Stomach (tissue), 9 donors: ENCODE measurements around the gene MVP. TPM values are rescaled to one million over a fixed set of nuclear protein-coding genes. Genes with fewer than 3 reads are reported as not detected.

ENCODE experiments used
- DNase-seq, 2 donors: peaks; one replicate each; pipeline versions ENCODE4 v3.0.0 to v3.0.0-alpha.2; 2013 to 2019
- H3K27ac ChIP-seq, 5 donors: fragments of 200-600 bp in 4 of 5; sonication (generic) in 4 of 5; one replicate each; pipeline ENCODE4 v1.5.1; 2013 to 2019; ENCODE audit warnings: mild to moderate bottlenecking in 1 of 5, moderate library complexity in 1 of 5
- H3K27me3 ChIP-seq, 3 donors: fragments of 200-600 bp; sonication (generic); one replicate each; pipeline ENCODE4 v1.5.1; 2017 to 2019; ENCODE audit warnings: mixed run types in 1 of 3
- H3K36me3 ChIP-seq, 4 donors: fragments of 200-600 bp; sonication (generic); 1 replicate in 3 of 4; 2 replicates in 1 of 4; pipeline ENCODE4 v1.5.1; 2016 to 2019
- H3K4me1 ChIP-seq, 4 donors: fragments of 200-600 bp; sonication (generic); one replicate each; pipeline ENCODE4 v1.5.1; 2016 to 2019
- H3K4me3 ChIP-seq, 4 donors: fragments of 200-600 bp; sonication (generic) in 3 of 4; one replicate each; pipeline ENCODE4 v1.5.1; 2016 to 2019; ENCODE audit warnings: mild to moderate bottlenecking in 1 of 4
- H3K9me3 ChIP-seq, 4 donors: fragments of 200-600 bp; sonication (generic); one replicate each; pipeline ENCODE4 v1.5.1; 2016 to 2019
- CTCF ChIP-seq, 7 experiments: fragments of 450-650 bp in 4 of 7; fragments of 200-600 bp in 3 of 7; sonication (generic) in 3 of 7; IDR thresholded peaks; one replicate each; pipeline ENCODE4 v1.5.1; 2016 to 2019; ENCODE audit warnings: antibody characterized with exemption in 7 of 7, control low read depth in 2 of 7, mild to moderate bottlenecking in 1 of 7
- EP300 ChIP-seq: sonication (generic); formaldehyde crosslinking; IDR thresholded peaks from one replicate; pipeline ENCODE4 v1.6.1; 2017; ENCODE audit warnings: antibody characterized with exemption
- POLR2A ChIP-seq, 4 donors: fragments of 450-650 bp; IDR thresholded peaks; one replicate each; pipeline ENCODE4 v1.6.1; 2016; ENCODE audit warnings: antibody characterized with exemption in 4 of 4, control low read depth in 2 of 4, mild to moderate bottlenecking in 1 of 4, moderate library complexity in 1 of 4
- POLR2AphosphoS5 ChIP-seq, 3 donors: sonication (generic); formaldehyde crosslinking; IDR thresholded peaks; one replicate each; pipeline ENCODE4 v1.6.1; 2016; ENCODE audit warnings: antibody characterized with exemption in 3 of 3
- WGBS, 5 donors: extraction: QIAGEN DNeasy Blood & Tissue Kit in 3 of 5; methylation state at CpG; one replicate each; pipeline versions ENCODE4 v1.1.5 to v1.1.7; 2013 to 2018; 5-methylcytosine and 5-hydroxymethylcytosine counted together
- intact Hi-C: fragments of 100-400 bp; cut with DNase I; formaldehyde crosslinking; loops from one replicate; pipeline ENCODE4 v1.15.1; 2023; ENCODE audit warnings: low total_unique reads
- polyA plus RNA-seq, 3 donors: library from polyadenylated mRNA; stranded (reverse); fragments of 200-250 nt; gene quantifications; one replicate each; pipeline ENCODE4 v1.2.3, GENCODE V29; 2013
- total RNA-seq, 5 donors: library from RNA; depleted of rRNA; stranded (reverse); fragments of >200 nt; gene quantifications; one replicate each; pipeline versions ENCODE4 v1.1.0 to v1.2.3, GENCODE V29; 2014 to 2016
- donor health status: healthy with polysubstance abuse.
- donor health status: Bipolar disorder and iron deficiency.
- donor health status: healthy.

MVP gene
- total and polyA plus RNA-seq, 8 donors: 92.2 to 453 (median 133) TPM

GRCh38 chr16:29802416-29802935, 17.8 kb upstream of the MVP start:
- H3K36me3 ChIP-seq: peaks cover 22 to 54% (median 34%) of the 10 kb centered on the region in 4 donors
- intact Hi-C loops: no loop called here
- WGBS, 5 donors: 92 to 97% (median 96%) methylated on average over 8 of the region's 8 CpGs
- no peaks in the 10 kb centered on the region for H3K9me3 ChIP-seq
- peaks cover 12 to 18% (median 17%) of the 10 kb centered on the region in 4 donors for H3K4me1 ChIP-seq
- TF ChIP-seq POLR2A (IDR thresholded peaks at IDR 0.05): no peak
- TF ChIP-seq CTCF (IDR thresholded peaks at IDR 0.05): no peak
- no peak for TF ChIP-seq EP300
- no peak for TF ChIP-seq POLR2AphosphoS5 (IDR thresholded peaks at IDR 0.05)
- peak overlapping the region in 1 of 5 donors; percentile 96 for H3K27ac ChIP-seq
- no peaks in the 10 kb centered on the region for H3K27me3 ChIP-seq
- no peak overlapping the region for H3K4me3 ChIP-seq
- no peak for DNase-seq

GRCh38 chr16:29804020-29804419, 16.2 kb upstream of the MVP start:
- Histone ChIP-seq H3K27ac (peak overlapping the region in 4 of 5 donors; percentile 94 to 99 (median 96)), H3K36me3 (peaks cover 19 to 46% (median 26%) of the 10 kb centered on the region in 4 donors), H3K4me1 (peaks cover 28 to 33% (median 32%) of the 10 kb centered on the region in 4 donors), H3K9me3 (no peaks in the 10 kb centered on the region), H3K4me3 (no peak overlapping the region), H3K27me3 (no peaks in the 10 kb centered on the region)
- TF ChIP-seq POLR2AphosphoS5 (IDR thresholded peaks at IDR 0.05): no peak
- intact Hi-C loops: no loop called here
- no peak for DNase-seq
- WGBS, 5 donors: 74 to 78% (median 77%) methylated on average over 8 of the region's 8 CpGs

- no peaks in the 10 kb centered on the region for H3K27me3 ChIP-seq
- H3K9me3 ChIP-seq: no peaks in the 10 kb centered on the region
- intact Hi-C loops: loop anchor here (5.0 kb wide), 1 partner anchor 53 kb away; no protein-coding TSS in a partner anchor
- WGBS, 5 donors: 2 to 7% (median 5%) methylated on average over 13 to 26 of the region's 26 CpGs
- TF ChIP-seq POLR2A (IDR thresholded peaks at IDR 0.05): no peak
- TF ChIP-seq POLR2AphosphoS5 (IDR thresholded peaks at IDR 0.05): no peak
- no peak for TF ChIP-seq EP300
- no peak for TF ChIP-seq CTCF (IDR thresholded peaks at IDR 0.05)
- H3K36me3 ChIP-seq: peaks cover 19 to 46% (median 26%) of the 10 kb centered on the region in 4 donors
- H3K4me1 ChIP-seq: peaks cover 34 to 39% (median 39%) of the 10 kb centered on the region in 4 donors
- peak overlapping the region; percentile 94 to 99 (median 97) for H3K27ac ChIP-seq
- peak overlapping the region; percentile 62 to 85 (median 77) for H3K4me3 ChIP-seq
- DNase-seq: peak in 1 of 2 donors; percentile 39
Observed at GRCh38 chr16:29804455-29805231, 15.6 kb upstream of the MVP start.

- H3K36me3 ChIP-seq: peaks cover 19 to 45% (median 27%) of the 10 kb centered on the region in 4 donors
- H3K9me3 ChIP-seq: no peaks in the 10 kb centered on the region
- 0 to 1% (median 0%) methylated on average over 34 to 103 of the region's 103 CpGs for WGBS, 5 donors
- TF ChIP-seq EP300 (no peak), POLR2AphosphoS5 (IDR thresholded peaks at IDR 0.05) (peak; percentile 94 to 99 (median 97)), CTCF (IDR thresholded peaks at IDR 0.05) (peak in 1 of 7 experiments; percentile 14), POLR2A (IDR thresholded peaks at IDR 0.05) (peak in 2 of 4 donors; percentile 54 to 69)
- H3K4me1 ChIP-seq: peaks cover 42 to 48% (median 47%) of the 10 kb centered on the region in 4 donors
- peak; percentile 98 to 99 for DNase-seq
- H3K27ac ChIP-seq: peak overlapping the region; percentile 94 to 99 (median 97)
- H3K27me3 ChIP-seq: no peaks in the 10 kb centered on the region
- intact Hi-C loops: loop anchor here (5.0 kb wide), 1 partner anchor 52 kb away; no protein-coding TSS in a partner anchor
- H3K4me3 ChIP-seq: peak overlapping the region; percentile 62 to 85 (median 77)
Observed at GRCh38 chr16:29805232-29806098, 14.8 kb upstream of the MVP start.
